HCT116 (cell line): ENCODE measurements around the gene POLRMT. TPM values are rescaled to one million over a fixed set of nuclear protein-coding genes. Genes with fewer than 3 reads are reported as not detected.

Experiments used
- ATAC-seq: fragments of 200-7000 bp; cut with Tn5 transposase; 2 replicates; pipeline ENCODE4 v1.9.1; 2020; ENCODE audit warnings: mild to moderate bottlenecking, moderate library complexity
- BruUV-seq: library from RNA; stranded (reverse); fragments of 400-500 nt; replicated peaks from 2 replicates; lab custom pipeline; 2021; lab: Mats Ljungman, UMichigan
- CTCF ChIA-PET: fragments of 300-600 bp; sonication (Branson Sonifier 250); formaldehyde crosslinking; loops from one replicate; lab custom pipeline; 2021; ENCODE audit warnings: antibody characterized with exemption; lab: Charles Lee
- POLR2A ChIA-PET: fragments of 300-600, 350-600 bp; sonication (Branson Sonifier 250); formaldehyde crosslinking; loops from one replicate; lab custom pipeline; 2021; ENCODE audit warnings: antibody characterized with exemption; lab: Charles Lee
- RAD21 ChIA-PET, 2 experiments: fragments of 300-600 bp; sonication (Branson Sonifier 250); formaldehyde crosslinking; loops; one replicate each; lab custom pipeline; 2023; ENCODE audit warnings: low total read pairs in 2 of 2; ENCODE audit not compliant: uncharacterized antibody in 2 of 2, unreplicated experiment in 2 of 2, low non-redundant PET in 1 of 2; lab: Charles Lee
- DNase-seq: peaks from one replicate; pipeline ENCODE4 v3.0.0-alpha.2; 2010; ENCODE audit warnings: low read depth, low spot score
- H2AFZ ChIP-seq: fragments of 200-600 bp; shearing (Covaris generic), sonication (generic); 2 replicates; pipeline ENCODE4 v1.6.1; 2017; ENCODE audit warnings: low read depth, mixed run types, mixed read lengths, antibody characterized with exemption, low read length; ENCODE audit not compliant: poor library complexity, severe bottlenecking
- H3K27ac ChIP-seq: 2 replicates; pipeline ENCODE4 v1.5.1; 2012; ENCODE audit warnings: low read depth, low read length
- H3K27me3 ChIP-seq: fragments of 200-600 bp; sonication (generic); 2 replicates; pipeline ENCODE4 v1.6.1; 2016; ENCODE audit warnings: mixed run types, low read length, mixed read lengths; ENCODE audit not compliant: insufficient read depth
- H3K36me3 ChIP-seq, 2 experiments: fragments of 200-500 bp in 1 of 2; fragments of 200-600 bp in 1 of 2; sonication (Bioruptor generic) in 1 of 2; sonication (generic) in 1 of 2; 2 replicates each; pipeline versions ENCODE4 v1.5.1 to v1.6.1; 2014 to 2016; ENCODE audit warnings: low read length in 2 of 2, inconsistent platforms in 1 of 2, mixed read lengths in 1 of 2, mixed run types in 1 of 2; ENCODE audit not compliant: insufficient read depth in 2 of 2, control insufficient read depth in 1 of 2
- H3K4me1 ChIP-seq, 2 experiments: fragments of 200-600 bp in 1 of 2; sonication (generic) in 1 of 2; 2 replicates each; pipeline versions ENCODE4 v1.5.1 to v1.6.1; 2012 to 2017; ENCODE audit warnings: low read length in 2 of 2, inconsistent platforms in 1 of 2, mild to moderate bottlenecking in 1 of 2, mixed read lengths in 1 of 2, mixed run types in 1 of 2, moderate library complexity in 1 of 2; ENCODE audit not compliant: insufficient read depth in 2 of 2, control insufficient read depth in 1 of 2
- H3K4me2 ChIP-seq: fragments of 200-600 bp; sonication (generic); 2 replicates; pipeline ENCODE4 v1.6.1; 2017; ENCODE audit warnings: mixed run types, low read length, mixed read lengths
- H3K4me3 ChIP-seq, 2 experiments: fragments of 200-600 bp in 1 of 2; sonication (generic) in 1 of 2; replicated peaks in 1 of 2; 2 replicates each; pipeline ENCODE4 v1.5.1; 2011 to 2016; ENCODE audit warnings: low read length in 2 of 2, control low read depth in 1 of 2, low read depth in 1 of 2, mild to moderate bottlenecking in 1 of 2, mixed read lengths in 1 of 2, mixed run types in 1 of 2
- H3K79me2 ChIP-seq: fragments of 200-600 bp; sonication (generic); 2 replicates; pipeline ENCODE4 v1.6.1; 2017; ENCODE audit warnings: mild to moderate bottlenecking, mixed run types, low read length, moderate library complexity, mixed read lengths; ENCODE audit not compliant: insufficient read depth
- H3K9ac ChIP-seq: fragments of 200-600 bp; sonication (generic); 2 replicates; pipeline ENCODE4 v1.6.1; 2016; ENCODE audit warnings: low read length, mixed read lengths
- H3K9me2 ChIP-seq: fragments of 200-600 bp; sonication (generic), shearing (Covaris generic); 2 replicates; pipeline ENCODE4 v1.6.1; 2017; ENCODE audit warnings: mixed run types, mild to moderate bottlenecking, moderate library complexity; ENCODE audit not compliant: insufficient read depth
- H3K9me3 ChIP-seq, 2 experiments: fragments of 200-500 bp in 1 of 2; fragments of 200-600 bp in 1 of 2; sonication (Bioruptor generic) in 1 of 2; sonication (generic) in 1 of 2; 2 replicates each; pipeline ENCODE4 v1.6.1; 2014 to 2017; ENCODE audit warnings: low read length in 2 of 2, mixed read lengths in 2 of 2, inconsistent platforms in 1 of 2, low read depth in 1 of 2, mild to moderate bottlenecking in 1 of 2, mixed run types in 1 of 2, moderate library complexity in 1 of 2; ENCODE audit not compliant: control insufficient read depth in 1 of 2, insufficient read depth in 1 of 2
- H4K20me1 ChIP-seq: fragments of 200-600 bp; sonication (generic), shearing (Covaris generic); 2 replicates; pipeline ENCODE4 v1.6.1; 2017; ENCODE audit warnings: mixed run types, mild to moderate bottlenecking, moderate library complexity; ENCODE audit not compliant: insufficient read depth
- CBX3 ChIP-seq: IDR thresholded peaks from 2 replicates; pipeline ENCODE4 v1.6.1; 2012; ENCODE audit warnings: low read depth
- EZH2phosphoT487 ChIP-seq: fragments of 200-600 bp; IDR thresholded peaks from 2 replicates; pipeline ENCODE4 v1.6.1; 2018; ENCODE audit warnings: antibody characterized with exemption, borderline replicate concordance
- FOSL1 ChIP-seq: IDR thresholded peaks from 2 replicates; pipeline ENCODE4 v1.6.1; 2012; ENCODE audit warnings: low read depth
- RAD21 ChIP-seq: IDR thresholded peaks from 2 replicates; pipeline ENCODE4 v1.6.1; 2012; ENCODE audit warnings: low read depth, mild to moderate bottlenecking
- TCF7L2 ChIP-seq: IDR thresholded peaks from 2 replicates; pipeline ENCODE4 v1.7.0; 2011; ENCODE audit warnings: borderline replicate concordance, inconsistent platforms; ENCODE audit not compliant: insufficient read depth, insufficient read length; ENCODE audit errors: extremely low read depth
- ZFX ChIP-seq: fragments of 450-650 bp; IDR thresholded peaks from 2 replicates; pipeline ENCODE4 v1.6.1; 2017
- intact Hi-C: fragments of 100-400 bp; cut with micrococcal nuclease; formaldehyde crosslinking; loops from 2 replicates; pipeline ENCODE4 v1.10.0; 2022
- total RNA-seq: library from RNA; stranded (reverse); gene quantifications from one replicate; pipeline ENCODE4 v1.2.1, GENCODE V29; 2021; ENCODE audit not compliant: unreplicated experiment
- TF ChIP-seq, protein P1 (sequence below): IDR thresholded peaks from 2 replicates; pipeline ENCODE4 v1.6.1; 2012; ENCODE audit warnings: low read depth

The POLRMT gene
- total RNA-seq, 1 experiment from 2014 or later: 138 TPM

DNA sequence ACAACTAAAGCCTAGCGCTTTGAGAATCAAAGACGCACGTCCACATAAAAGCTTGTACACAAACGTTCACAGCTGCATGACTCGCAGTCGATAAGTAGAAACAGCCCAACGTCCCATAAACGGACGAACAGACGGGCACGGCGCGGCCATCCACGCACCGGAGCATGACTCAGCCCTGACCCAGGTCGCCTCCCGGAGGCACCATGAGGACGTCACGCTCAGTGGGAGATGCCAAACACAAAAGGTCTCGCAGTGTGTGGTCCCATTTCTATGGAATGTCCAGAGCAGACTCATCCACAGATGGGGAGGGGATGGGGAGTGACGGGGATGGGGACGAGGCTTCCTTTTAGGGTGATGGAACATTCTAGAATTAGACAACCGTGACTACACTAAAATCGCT lies 9.4 kb downstream of the POLRMT start:
- no peaks in the 10 kb centered on the region for H3K9me3 ChIP-seq
- H3K4me1 ChIP-seq: peaks cover 4 to 21% of the 10 kb centered on the region in 2 experiments; a peak in 3 of 4 replicates
- ChIA-PET CTCF (no interaction called here), RAD21 (no interaction called here), POLR2A (no interaction called here)
- H4K20me1 ChIP-seq: no peaks in the 10 kb centered on the region
- H3K36me3 ChIP-seq: peaks cover 1 to 58% of the 10 kb centered on the region in 2 experiments
- no peak overlapping the region for H3K4me3 ChIP-seq
- peaks cover 18% of the 10 kb centered on the region for H3K79me2 ChIP-seq
- no TSS peak for BruUV-seq
- TF ChIP-seq EZH2phosphoT487: no peak
- TF ChIP-seq TCF7L2: no peak
- H3K27me3 ChIP-seq: no peaks in the 10 kb centered on the region
- H3K27ac ChIP-seq: peak overlapping the region; percentile 53
- no peak overlapping the region for H2AFZ ChIP-seq
- DNase-seq (no peak), ATAC-seq (peak; percentile 73)
- intact Hi-C loops: no loop called here
- H3K9ac ChIP-seq: no peak overlapping the region
- H3K9me2 ChIP-seq: no peaks in the 10 kb centered on the region
- H3K4me2 ChIP-seq: peak overlapping the region; percentile 50

DNA sequence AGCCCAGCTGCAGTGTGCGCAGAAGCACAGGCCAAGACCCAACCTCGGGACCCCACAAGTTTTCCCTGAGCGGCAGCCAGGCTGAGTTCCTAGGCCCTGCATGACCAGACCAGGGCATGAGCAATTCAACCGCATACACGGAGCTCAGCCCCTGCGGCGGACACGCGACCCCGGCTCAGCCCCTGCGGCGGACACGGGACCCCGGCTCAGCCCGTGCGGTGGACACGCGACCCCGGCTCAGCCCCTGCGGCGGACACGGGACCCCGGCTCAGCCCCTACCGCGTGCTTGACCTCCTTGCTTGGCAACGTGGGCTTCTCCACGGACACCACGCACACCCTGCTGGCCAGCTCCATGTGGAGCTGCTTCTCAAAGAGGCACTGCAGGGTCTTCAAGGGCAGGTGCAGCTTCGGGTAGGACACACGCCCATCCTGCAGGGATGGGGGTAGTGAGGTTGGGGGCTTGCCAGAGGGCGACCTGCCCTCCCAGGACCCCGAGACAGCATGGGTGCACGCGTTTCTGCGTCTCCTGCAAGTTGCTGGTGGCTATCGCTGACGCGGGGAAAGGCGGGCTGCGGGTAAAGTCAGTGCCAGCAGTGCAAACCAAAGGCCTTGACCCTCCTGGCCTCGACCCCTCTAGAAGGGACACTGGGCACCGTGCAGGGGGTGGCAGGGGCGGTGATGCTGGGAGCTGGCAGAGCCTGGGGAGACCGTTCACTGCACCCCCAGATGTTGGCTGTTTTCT lies 10.0 kb downstream of the POLRMT start:
- peaks cover 0 to 58% of the 10 kb centered on the region in 2 experiments; a peak in 2 of 4 replicates for H3K36me3 ChIP-seq
- no peak overlapping the region for H3K4me3 ChIP-seq
- H3K4me1 ChIP-seq: peaks cover 4 to 21% of the 10 kb centered on the region in 2 experiments; a peak in 3 of 4 replicates
- no peaks in the 10 kb centered on the region for H3K9me3 ChIP-seq
- H3K9ac ChIP-seq: no peak overlapping the region
- no peaks in the 10 kb centered on the region for H3K27me3 ChIP-seq
- ATAC-seq: no peak
- no peaks in the 10 kb centered on the region for H3K9me2 ChIP-seq
- H3K27ac ChIP-seq: peak overlapping the region; percentile 53
- DNase-seq: no peak
- H3K4me2 ChIP-seq: peak overlapping the region; percentile 50; the same call in 1 of the 2 replicates
- no peak overlapping the region for H2AFZ ChIP-seq
- H3K79me2 ChIP-seq: peaks cover 12% of the 10 kb centered on the region; the same call in 1 of the 2 replicates
- RAD21 ChIA-PET: no interaction called here
- CTCF ChIA-PET: no interaction called here
- intact Hi-C loops: no loop called here
- H4K20me1 ChIP-seq: no peaks in the 10 kb centered on the region
- POLR2A ChIA-PET: no interaction called here
- TF ChIP-seq EZH2phosphoT487 (no peak), CBX3 (no peak), RAD21 (no peak), FOSL1 (no peak), ZFX (no peak)
- TF ChIP-seq, protein P1, sequence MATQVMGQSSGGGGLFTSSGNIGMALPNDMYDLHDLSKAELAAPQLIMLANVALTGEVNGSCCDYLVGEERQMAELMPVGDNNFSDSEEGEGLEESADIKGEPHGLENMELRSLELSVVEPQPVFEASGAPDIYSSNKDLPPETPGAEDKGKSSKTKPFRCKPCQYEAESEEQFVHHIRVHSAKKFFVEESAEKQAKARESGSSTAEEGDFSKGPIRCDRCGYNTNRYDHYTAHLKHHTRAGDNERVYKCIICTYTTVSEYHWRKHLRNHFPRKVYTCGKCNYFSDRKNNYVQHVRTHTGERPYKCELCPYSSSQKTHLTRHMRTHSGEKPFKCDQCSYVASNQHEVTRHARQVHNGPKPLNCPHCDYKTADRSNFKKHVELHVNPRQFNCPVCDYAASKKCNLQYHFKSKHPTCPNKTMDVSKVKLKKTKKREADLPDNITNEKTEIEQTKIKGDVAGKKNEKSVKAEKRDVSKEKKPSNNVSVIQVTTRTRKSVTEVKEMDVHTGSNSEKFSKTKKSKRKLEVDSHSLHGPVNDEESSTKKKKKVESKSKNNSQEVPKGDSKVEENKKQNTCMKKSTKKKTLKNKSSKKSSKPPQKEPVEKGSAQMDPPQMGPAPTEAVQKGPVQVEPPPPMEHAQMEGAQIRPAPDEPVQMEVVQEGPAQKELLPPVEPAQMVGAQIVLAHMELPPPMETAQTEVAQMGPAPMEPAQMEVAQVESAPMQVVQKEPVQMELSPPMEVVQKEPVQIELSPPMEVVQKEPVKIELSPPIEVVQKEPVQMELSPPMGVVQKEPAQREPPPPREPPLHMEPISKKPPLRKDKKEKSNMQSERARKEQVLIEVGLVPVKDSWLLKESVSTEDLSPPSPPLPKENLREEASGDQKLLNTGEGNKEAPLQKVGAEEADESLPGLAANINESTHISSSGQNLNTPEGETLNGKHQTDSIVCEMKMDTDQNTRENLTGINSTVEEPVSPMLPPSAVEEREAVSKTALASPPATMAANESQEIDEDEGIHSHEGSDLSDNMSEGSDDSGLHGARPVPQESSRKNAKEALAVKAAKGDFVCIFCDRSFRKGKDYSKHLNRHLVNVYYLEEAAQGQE: no peak
- BruUV-seq: no TSS peak
